HFF-Myc (cell line): ENCODE results near the gene CACNA2D4.

ENCODE experiments used
- DNase-seq: peaks from one replicate; pipeline ENCODE4 v3.0.0-alpha.2; 2011; ENCODE audit warnings: low read depth; ENCODE audit errors: extremely low read depth
- H3K4me3 ChIP-seq: replicated peaks from 2 replicates; pipeline ENCODE4 v1.5.1; 2011; ENCODE audit warnings: low read depth, mild to moderate bottlenecking, control low read depth, low read length
- CTCF ChIP-seq: IDR thresholded peaks from 2 replicates; pipeline ENCODE4 v1.5.1; 2012; ENCODE audit warnings: mild to moderate bottlenecking, low read depth, low read length, control low read depth; ENCODE audit errors: missing control alignments

The CACNA2D4 gene

GRCh38 chr12:1810931-1811280 lies 107.5 kb downstream of the CACNA2D4 start:
- TF ChIP-seq CTCF = no peak
- no peak for DNase-seq
- no peak overlapping the region for H3K4me3 ChIP-seq

GRCh38 chr12:1810201-1810930 lies 108.1 kb downstream of the CACNA2D4 start:
- no peak overlapping the region for H3K4me3 ChIP-seq
- no peak for TF ChIP-seq CTCF
- DNase-seq = no peak

GRCh38 chr12:1809591-1810190 lies 108.8 kb downstream of the CACNA2D4 start:
- no peak for TF ChIP-seq CTCF
- H3K4me3 ChIP-seq = no peak overlapping the region
- DNase-seq = no peak

- no peak overlapping the region for H3K4me3 ChIP-seq
- no peak for TF ChIP-seq CTCF
- DNase-seq = no peak
Observed at GRCh38 chr12:1808798-1809480, 109.5 kb downstream of the CACNA2D4 start.

- no peak for DNase-seq
- no peak overlapping the region for H3K4me3 ChIP-seq
- TF ChIP-seq CTCF = no peak
Observed at GRCh38 chr12:1808036-1808797, 110.2 kb downstream of the CACNA2D4 start.

- DNase-seq = no peak
- H3K4me3 ChIP-seq = no peak overlapping the region
- TF ChIP-seq CTCF = no peak
Observed at GRCh38 chr12:1807087-1807860, 111.2 kb downstream of the CACNA2D4 start.
